Tibial nerve (tissue), 4 donors: ENCODE measurements around the gene C5. TPM values are rescaled to one million over a fixed set of nuclear protein-coding genes. Genes with fewer than 3 reads are reported as not detected.

Experiments used
- DNase-seq, 2 donors: peaks; one replicate each; pipeline ENCODE4 v3.0.0-alpha.2; 2019; ENCODE audit warnings: low spot score in 2 of 2
- H3K27ac ChIP-seq, 4 donors: fragments of 200-600 bp; sonication (generic) in 3 of 4; one replicate each; pipeline ENCODE4 v1.5.1; 2017 to 2019; ENCODE audit warnings: mild to moderate bottlenecking in 1 of 4
- H3K27me3 ChIP-seq, 2 donors: fragments of 200-600 bp; sonication (generic) in 1 of 2; one replicate each; pipeline versions ENCODE4 v1.5.1 to v1.6.0; 2017 to 2019
- H3K36me3 ChIP-seq, 3 donors: fragments of 200-600 bp; sonication (generic); one replicate each; pipeline ENCODE4 v1.5.1; 2018 to 2019
- H3K4me1 ChIP-seq, 4 donors: fragments of 200-600 bp; sonication (generic) in 3 of 4; one replicate each; pipeline ENCODE4 v1.5.1; 2017 to 2019
- H3K4me3 ChIP-seq, 4 donors: fragments of 200-600 bp; sonication (generic) in 3 of 4; one replicate each; pipeline ENCODE4 v1.5.1; 2017 to 2019; ENCODE audit warnings: mild to moderate bottlenecking in 1 of 4, moderate library complexity in 1 of 4
- H3K9me3 ChIP-seq, 4 donors: fragments of 200-600 bp; sonication (generic) in 3 of 4; one replicate each; pipeline ENCODE4 v1.5.1; 2017 to 2019
- EP300 ChIP-seq, 2 donors: sonication (generic); formaldehyde crosslinking; IDR thresholded peaks; one replicate each; pipeline ENCODE4 v1.6.1; 2017; ENCODE audit warnings: antibody characterized with exemption in 2 of 2, mild to moderate bottlenecking in 1 of 2
- POLR2A ChIP-seq, 2 donors: fragments of 450-650 bp; IDR thresholded peaks; one replicate each; pipeline ENCODE4 v1.6.1; 2017; ENCODE audit warnings: antibody characterized with exemption in 2 of 2, mild to moderate bottlenecking in 2 of 2, moderate library complexity in 2 of 2
- WGBS, 2 donors: methylation state at CpG; one replicate each; pipeline ENCODE4 v1.1.5; 2018; 5-methylcytosine and 5-hydroxymethylcytosine counted together
- total RNA-seq, 4 donors: library from RNA; depleted of rRNA; stranded (reverse); fragments of >200 nt; gene quantifications; one replicate each; pipeline ENCODE4 v1.1.0, GENCODE V29; 2016
- TF ChIP-seq, protein P1 (sequence below), 5 experiments: fragments of 200-600 bp in 3 of 5; fragments of 450-650 bp in 2 of 5; sonication (generic) in 3 of 5; IDR thresholded peaks; one replicate each; pipeline ENCODE4 v1.5.1; 2016 to 2019; ENCODE audit warnings: antibody characterized with exemption in 5 of 5, mild to moderate bottlenecking in 3 of 5, moderate library complexity in 2 of 5

Gene C5
- total RNA-seq, 4 donors from 2014 or later = 18.9 to 33.0 (median 23.2) TPM

DNA sequence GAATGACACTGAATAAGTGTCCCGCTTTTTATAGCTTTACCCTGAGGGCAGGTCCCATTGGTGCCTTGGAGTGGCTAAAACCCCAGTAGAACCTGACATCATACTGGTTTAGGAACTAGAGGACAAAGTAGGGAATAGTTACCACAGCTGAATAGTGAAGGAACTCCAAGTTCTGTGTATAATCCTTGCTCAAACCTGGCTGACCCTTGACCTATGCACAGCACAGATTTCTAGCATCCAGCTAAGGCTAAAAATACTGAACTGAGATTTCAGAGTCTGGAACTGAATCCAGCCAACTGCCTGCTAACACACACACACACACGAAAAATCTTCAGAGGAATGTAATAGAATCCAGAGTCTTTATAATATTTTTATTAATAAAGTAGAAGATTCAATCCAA is 50.8 kb downstream of the C5 start:
- Histone ChIP-seq H3K27ac (no peak overlapping the region), H3K27me3 (no peaks in the 10 kb centered on the region), H3K4me1 (no peaks in the 10 kb centered on the region), H3K9me3 (no peaks in the 10 kb centered on the region), H3K4me3 (no peak overlapping the region), H3K36me3 (peaks cover 0 to 35% (median 0%) of the 10 kb centered on the region in 3 donors)
- 88 to 93% methylated on average over 2 of the region's 2 CpGs for whole genome bisulfite sequencing, 2 donors
- DNase-seq = no peak
- TF ChIP-seq EP300 (IDR thresholded peaks at IDR 0.05) (no peak), POLR2A (IDR thresholded peaks at IDR 0.05) (no peak)
- TF ChIP-seq, protein P1, sequence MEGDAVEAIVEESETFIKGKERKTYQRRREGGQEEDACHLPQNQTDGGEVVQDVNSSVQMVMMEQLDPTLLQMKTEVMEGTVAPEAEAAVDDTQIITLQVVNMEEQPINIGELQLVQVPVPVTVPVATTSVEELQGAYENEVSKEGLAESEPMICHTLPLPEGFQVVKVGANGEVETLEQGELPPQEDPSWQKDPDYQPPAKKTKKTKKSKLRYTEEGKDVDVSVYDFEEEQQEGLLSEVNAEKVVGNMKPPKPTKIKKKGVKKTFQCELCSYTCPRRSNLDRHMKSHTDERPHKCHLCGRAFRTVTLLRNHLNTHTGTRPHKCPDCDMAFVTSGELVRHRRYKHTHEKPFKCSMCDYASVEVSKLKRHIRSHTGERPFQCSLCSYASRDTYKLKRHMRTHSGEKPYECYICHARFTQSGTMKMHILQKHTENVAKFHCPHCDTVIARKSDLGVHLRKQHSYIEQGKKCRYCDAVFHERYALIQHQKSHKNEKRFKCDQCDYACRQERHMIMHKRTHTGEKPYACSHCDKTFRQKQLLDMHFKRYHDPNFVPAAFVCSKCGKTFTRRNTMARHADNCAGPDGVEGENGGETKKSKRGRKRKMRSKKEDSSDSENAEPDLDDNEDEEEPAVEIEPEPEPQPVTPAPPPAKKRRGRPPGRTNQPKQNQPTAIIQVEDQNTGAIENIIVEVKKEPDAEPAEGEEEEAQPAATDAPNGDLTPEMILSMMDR (IDR thresholded peaks at IDR 0.05) = no peak

DNA sequence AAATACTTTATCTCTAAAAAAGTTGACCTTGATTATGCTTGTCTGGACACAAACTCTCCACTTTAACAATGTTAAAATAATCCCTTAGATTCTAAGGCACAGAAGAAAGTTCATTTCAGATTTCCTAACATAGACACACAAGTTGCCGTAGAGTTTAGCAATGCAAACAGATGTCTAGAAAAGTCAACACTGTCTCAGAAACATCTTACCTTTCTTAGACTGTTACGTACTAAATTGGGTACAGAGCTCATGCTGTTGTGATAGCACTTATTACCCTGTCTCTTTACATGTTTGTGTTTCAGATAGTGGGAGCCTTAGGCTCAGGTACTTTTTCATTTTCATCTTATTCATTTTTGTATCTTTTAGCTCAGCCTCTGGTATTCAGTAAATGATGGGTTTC is 52.0 kb downstream of the C5 start:
- Histone ChIP-seq H3K36me3 (peaks cover 0 to 31% (median 0%) of the 10 kb centered on the region in 3 donors), H3K9me3 (no peaks in the 10 kb centered on the region), H3K27ac (no peak overlapping the region), H3K4me3 (no peak overlapping the region), H3K27me3 (no peaks in the 10 kb centered on the region), H3K4me1 (no peaks in the 10 kb centered on the region)
- 97 to 98% methylated on average over 2 of the region's 2 CpGs for WGBS, 2 donors
- TF ChIP-seq, protein P1 (IDR thresholded peaks at IDR 0.05) = no peak
- no peak for TF ChIP-seq EP300 (IDR thresholded peaks at IDR 0.05)
- no peak for TF ChIP-seq POLR2A (IDR thresholded peaks at IDR 0.05)
- DNase-seq = no peak

DNA sequence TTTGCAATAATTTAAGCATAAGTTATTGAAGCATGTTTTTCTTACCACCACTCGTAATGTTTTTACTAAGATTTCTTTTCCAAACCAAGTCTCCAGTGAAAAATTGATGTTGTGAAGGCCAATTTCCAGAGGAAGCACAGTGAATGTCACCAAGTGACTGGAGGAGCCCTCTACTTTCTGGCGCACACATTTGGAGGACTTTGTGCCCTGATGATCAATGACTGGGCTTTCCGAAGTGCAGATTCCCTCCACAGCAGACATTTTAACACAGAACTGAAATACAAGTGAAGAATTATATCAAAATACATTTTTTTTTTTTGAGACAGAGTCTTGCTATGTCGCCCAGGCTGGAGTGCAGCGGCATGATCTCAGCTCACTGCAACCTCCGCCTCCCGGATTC is 52.6 kb downstream of the C5 start:
- Histone ChIP-seq H3K4me3 (no peak overlapping the region), H3K27me3 (no peaks in the 10 kb centered on the region), H3K4me1 (no peaks in the 10 kb centered on the region), H3K27ac (no peak overlapping the region), H3K36me3 (peaks cover 0 to 27% (median 0%) of the 10 kb centered on the region in 3 donors), H3K9me3 (no peaks in the 10 kb centered on the region)
- 77 to 94% methylated on average over 7 of the region's 7 CpGs for WGBS, 2 donors
- TF ChIP-seq, protein P1 (IDR thresholded peaks at IDR 0.05) = no peak
- no peak for TF ChIP-seq EP300 (IDR thresholded peaks at IDR 0.05)
- no peak for TF ChIP-seq POLR2A (IDR thresholded peaks at IDR 0.05)
- DNase-seq = no peak

DNA sequence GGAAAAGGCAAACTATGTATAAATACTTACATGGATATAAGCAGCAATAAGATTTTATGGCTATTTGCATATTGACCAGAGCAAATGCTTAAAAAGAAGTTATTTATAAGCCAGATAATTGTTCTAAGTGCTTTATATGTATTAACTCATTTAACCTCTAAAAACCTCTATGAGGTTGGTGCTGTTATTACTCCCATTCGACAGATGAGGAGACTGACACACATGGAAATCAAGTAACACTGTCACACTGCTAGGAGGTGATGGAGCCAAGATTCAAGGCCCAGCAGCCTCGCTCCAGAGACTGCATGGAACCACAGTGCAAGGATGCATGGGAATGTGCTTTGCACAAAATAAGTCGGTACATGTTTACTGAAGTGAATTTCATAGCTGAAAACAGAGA is 53.7 kb downstream of the C5 start:
- no peaks in the 10 kb centered on the region for H3K9me3 ChIP-seq
- no peaks in the 10 kb centered on the region for H3K27me3 ChIP-seq
- DNase-seq = no peak
- WGBS, 2 donors = 63 to 95% methylated on average over 3 of the region's 3 CpGs
- H3K4me3 ChIP-seq = no peak overlapping the region
- H3K36me3 ChIP-seq = peaks cover 0 to 24% (median 0%) of the 10 kb centered on the region in 3 donors
- H3K27ac ChIP-seq = no peak overlapping the region
- TF ChIP-seq POLR2A (IDR thresholded peaks at IDR 0.05) (no peak), EP300 (IDR thresholded peaks at IDR 0.05) (no peak)
- TF ChIP-seq, protein P1 (IDR thresholded peaks at IDR 0.05) = no peak
- H3K4me1 ChIP-seq = no peaks in the 10 kb centered on the region

DNA sequence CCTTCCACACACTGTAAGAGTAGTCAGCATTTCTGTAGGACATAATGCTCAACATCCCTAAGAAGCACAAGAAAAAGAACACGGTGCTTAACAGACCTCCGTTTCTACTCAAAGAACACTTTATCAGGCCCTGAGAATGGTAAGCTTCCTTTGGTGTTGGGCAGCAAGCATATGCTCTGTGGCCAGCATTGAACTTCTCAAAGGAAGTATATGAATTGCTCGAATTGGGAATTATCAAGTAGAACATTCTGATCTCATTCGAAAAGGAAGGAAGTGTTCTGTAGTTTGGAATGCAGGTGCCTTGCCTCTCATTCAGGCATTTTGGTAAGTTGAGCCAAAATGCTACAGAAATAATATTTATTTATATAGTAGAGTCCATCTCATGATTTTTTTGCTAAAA is 61.0 kb downstream of the C5 start:
- H3K9me3 ChIP-seq = no peaks in the 10 kb centered on the region
- H3K27ac ChIP-seq = no peak overlapping the region
- TF ChIP-seq, protein P1 (IDR thresholded peaks at IDR 0.05) = no peak
- WGBS, 2 donors = 70 to 81% methylated on average over 4 of the region's 4 CpGs
- H3K4me3 ChIP-seq = no peak overlapping the region
- no peaks in the 10 kb centered on the region for H3K4me1 ChIP-seq
- H3K36me3 ChIP-seq = peaks cover 0 to 37% (median 2%) of the 10 kb centered on the region in 3 donors
- DNase-seq = no peak
- H3K27me3 ChIP-seq = no peaks in the 10 kb centered on the region
